Left lung (tissue), 10 donors: Measurements from ENCODE around the gene ZFP1. TPM values are rescaled to one million over a fixed set of nuclear protein-coding genes. Genes with fewer than 3 reads are reported as not detected.

Experiments
- ATAC-seq: fragments of 200-7000 bp; cut with Tn5 transposase; one replicate; pipeline ENCODE4 v1.9.1; 2020; ENCODE audit warnings: moderate library complexity
- DNase-seq, 4 donors: peaks; one replicate each; pipeline ENCODE4 v3.0.0-alpha.2; 2013 to 2020
- H3K27ac ChIP-seq, 2 donors: fragments of 200-600 bp; sonication (generic) in 1 of 2; one replicate each; pipeline versions ENCODE4 v1.5.0 to v1.8.0; 2020 to 2021
- H3K27me3 ChIP-seq, 2 donors: fragments of 200-600 bp; sonication (generic) in 1 of 2; one replicate each; pipeline versions ENCODE4 v1.5.0 to v1.8.0; 2020 to 2021
- H3K36me3 ChIP-seq, 2 donors: fragments of 200-600 bp; sonication (generic) in 1 of 2; one replicate each; pipeline versions ENCODE4 v1.5.0 to v1.8.0; 2020 to 2021
- H3K4me1 ChIP-seq, 2 donors: fragments of 200-600 bp; one replicate each; pipeline ENCODE4 v1.8.0; 2021
- H3K4me3 ChIP-seq, 2 donors: fragments of 200-600 bp; sonication (generic) in 1 of 2; one replicate each; pipeline versions ENCODE4 v1.5.0 to v1.8.0; 2020 to 2021; ENCODE audit warnings: mild to moderate bottlenecking in 1 of 2
- H3K9me3 ChIP-seq, 2 donors: fragments of 200-600 bp; sonication (generic) in 1 of 2; one replicate each; pipeline versions ENCODE4 v1.5.0 to v1.8.0; 2020 to 2021
- CTCF ChIP-seq, 2 donors: fragments of 200-600 bp; sonication (generic) in 1 of 2; IDR thresholded peaks; one replicate each; pipeline versions ENCODE4 v1.5.0 to v1.8.0; 2021; ENCODE audit warnings: antibody characterized with exemption in 2 of 2
- intact Hi-C, 2 donors: fragments of 100-400 bp; cut with DNase I; formaldehyde crosslinking; loops; one replicate each; pipeline versions ENCODE4 v1.11.2 to v1.14.2; 2022
- polyA plus RNA-seq, 6 donors: library from polyadenylated mRNA; unstranded; fragments of 120-200 nt; gene quantifications; one replicate each; pipeline ENCODE4 v1.2.1, GENCODE V29; 2013; ENCODE audit not compliant: insufficient read length in 6 of 6
- total RNA-seq, 2 donors: library from RNA; stranded (reverse); fragmentation: NEBNext Ultra II Directional; extraction: Animal tissue kit (Norgen Biotek cat#: 25700); gene quantifications; one replicate each; pipeline ENCODE4 v1.2.1, GENCODE V29; 2021
- donor health status: DM: no; HTN: yes; CAD: no.
- donor health status: DM: no; HTN: no; CAD: no.

ZFP1 gene
- total and polyA plus RNA-seq, 8 donors: 8.4 to 25.5 (median 22.4) TPM

- Histone ChIP-seq H3K27me3 (no peaks in the 10 kb centered on the region), H3K27ac (no peak overlapping the region), H3K9me3 (no peaks in the 10 kb centered on the region), H3K36me3 (no peaks in the 10 kb centered on the region), H3K4me3 (no peak overlapping the region), H3K4me1 (peaks cover 0 to 7% of the 10 kb centered on the region in 2 donors)
- intact Hi-C loops: no loop called here
- no peak for ATAC-seq
- DNase-seq: no peak
- no peak for TF ChIP-seq CTCF (IDR thresholded peaks at IDR 0.05)
Measured at GRCh38 chr16:75216127-75216526, 67.8 kb downstream of the ZFP1 start.

GRCh38 chr16:75216576-75216975, 68.3 kb downstream of the ZFP1 start:
- H3K36me3 ChIP-seq: no peaks in the 10 kb centered on the region

GRCh38 chr16:75217389-75217851, 69.1 kb downstream of the ZFP1 start:
- ATAC-seq: no peak

More at GRCh38 chr16:75216576-75216975, 68.3 kb downstream of the ZFP1 start:
- no peak for TF ChIP-seq CTCF (IDR thresholded peaks at IDR 0.05)
- Histone ChIP-seq H3K27me3 (no peaks in the 10 kb centered on the region), H3K4me3 (no peak overlapping the region), H3K9me3 (no peaks in the 10 kb centered on the region), H3K4me1 (peaks cover 0 to 7% of the 10 kb centered on the region in 2 donors), H3K27ac (no peak overlapping the region)
- ATAC-seq: no peak
- intact Hi-C loops: no loop called here
- no peak for DNase-seq

GRCh38 chr16:75218256-75219076, 70.1 kb downstream of the ZFP1 start, which contains the start of gene CTRB1:
Gene CTRB1, plus strand, starts transcription at chr16:75218988. Its CDS starts 20 bp downstream, at chr16:75219008.
- no peaks in the 10 kb centered on the region for H3K36me3 ChIP-seq
- H3K9me3 ChIP-seq: no peaks in the 10 kb centered on the region
- no peak for ATAC-seq
- no peak for DNase-seq
- H3K27ac ChIP-seq: no peak within 1 kb of the TSS
- TF ChIP-seq CTCF (IDR thresholded peaks at IDR 0.05): no peak
- intact Hi-C loops: no loop called here
- H3K4me1 ChIP-seq: peaks cover 0 to 7% of the 10 kb centered on the region in 2 donors
- H3K4me3 ChIP-seq: no peak within 1 kb of the TSS
- H3K27me3 ChIP-seq: no peaks in the 10 kb centered on the region

More at GRCh38 chr16:75217389-75217851, 69.1 kb downstream of the ZFP1 start:
- DNase-seq: no peak
- H3K36me3 ChIP-seq: no peaks in the 10 kb centered on the region
- intact Hi-C loops: no loop called here
- H3K27me3 ChIP-seq: no peaks in the 10 kb centered on the region
- no peak overlapping the region for H3K4me3 ChIP-seq
- no peaks in the 10 kb centered on the region for H3K9me3 ChIP-seq
- H3K4me1 ChIP-seq: peaks cover 0 to 7% of the 10 kb centered on the region in 2 donors
- no peak overlapping the region for H3K27ac ChIP-seq
- no peak for TF ChIP-seq CTCF (IDR thresholded peaks at IDR 0.05)

GRCh38 chr16:75219088-75219487, 70.8 kb downstream of the ZFP1 start:
- ATAC-seq (no peak), DNase-seq (no peak)
- no peaks in the 10 kb centered on the region for H3K36me3 ChIP-seq
- H3K4me1 ChIP-seq: peaks cover 0 to 7% of the 10 kb centered on the region in 2 donors
- no peak overlapping the region for H3K4me3 ChIP-seq
- H3K27ac ChIP-seq: no peak overlapping the region
- TF ChIP-seq CTCF (IDR thresholded peaks at IDR 0.05): no peak
- no peaks in the 10 kb centered on the region for H3K9me3 ChIP-seq
- no peaks in the 10 kb centered on the region for H3K27me3 ChIP-seq
- intact Hi-C loops: no loop called here
